HG03439 (cell line): Measurements from ENCODE around the gene DNAH5.

Source experiments
- ATAC-seq: cut with Tn5 transposase; IDR thresholded peaks from one replicate; pipeline ENCODE4 v1.9.1; 2021; ENCODE audit warnings: mild to moderate bottlenecking, moderate library complexity; ENCODE audit not compliant: unreplicated experiment

Gene DNAH5

GRCh38 chr5:13945271-13945670 lies 783 bp upstream of the DNAH5 start:
- ATAC-seq, result no peak

- no peak for ATAC-seq
Measured at GRCh38 chr5:13943676-13944075, 812 bp downstream of the DNAH5 start.

- ATAC-seq, result no peak
Measured at GRCh38 chr5:13941468-13941867, 3.0 kb downstream of the DNAH5 start.

- ATAC-seq, result no peak
Measured at GRCh38 chr5:13939638-13940037, 4.8 kb downstream of the DNAH5 start.

- no peak for ATAC-seq
Measured at GRCh38 chr5:13934921-13935320, 9.6 kb downstream of the DNAH5 start.

- no peak for ATAC-seq
Measured at GRCh38 chr5:13934125-13934524, 10.4 kb downstream of the DNAH5 start.

- ATAC-seq, result no peak
Measured at GRCh38 chr5:13932561-13932960, 11.9 kb downstream of the DNAH5 start.

GRCh38 chr5:13932011-13932410 lies 12.5 kb downstream of the DNAH5 start:
- ATAC-seq, result no peak

- no peak for ATAC-seq
Measured at GRCh38 chr5:13930541-13931171, 13.8 kb downstream of the DNAH5 start.

GRCh38 chr5:13926731-13927130 lies 17.8 kb downstream of the DNAH5 start:
- ATAC-seq, result no peak

- ATAC-seq, result no peak
Measured at GRCh38 chr5:13921578-13921977, 22.9 kb downstream of the DNAH5 start.

GRCh38 chr5:13919786-13920185 lies 24.7 kb downstream of the DNAH5 start:
- no peak for ATAC-seq

GRCh38 chr5:13919087-13919486 lies 25.4 kb downstream of the DNAH5 start:
- no peak for ATAC-seq

GRCh38 chr5:13917061-13917460 lies 27.4 kb downstream of the DNAH5 start:
- ATAC-seq, result no peak

- no peak for ATAC-seq
Measured at GRCh38 chr5:13913962-13914361, 30.5 kb downstream of the DNAH5 start.

- ATAC-seq, result no peak
Measured at GRCh38 chr5:13910637-13911288, 33.7 kb downstream of the DNAH5 start.

- no peak for ATAC-seq
Measured at GRCh38 chr5:13910201-13910600, 34.3 kb downstream of the DNAH5 start.

- no peak for ATAC-seq
Measured at GRCh38 chr5:13909271-13909670, 35.2 kb downstream of the DNAH5 start.

GRCh38 chr5:13898569-13898968 lies 45.9 kb downstream of the DNAH5 start:
- no peak for ATAC-seq

- ATAC-seq, result no peak
Measured at GRCh38 chr5:13878357-13878756, 66.1 kb downstream of the DNAH5 start.

GRCh38 chr5:13866792-13867191 lies 77.7 kb downstream of the DNAH5 start:
- no peak for ATAC-seq

GRCh38 chr5:13865312-13865711 lies 79.2 kb downstream of the DNAH5 start:
- no peak for ATAC-seq

GRCh38 chr5:13860146-13860545 lies 84.3 kb downstream of the DNAH5 start:
- ATAC-seq, result no peak
